HL-60/S4 treated with phorbol 12-myristate 13-acetate at 8.2 ng/mL for 4 days and 3 days (cell line): ENCODE results near the gene SGIP1.
"Not testable (repeated sequence)": the region's sequence is repeated elsewhere in the genome, so short reads cannot be mapped to it uniquely, and the experiment has no call there.

Experiments
- in situ Hi-C: fragments of 300-500 bp; cut with MboI; formaldehyde crosslinking; loops from 2 replicates; pipeline ENCODE4 v1.15.0; 2022; ENCODE audit warnings: low sequenced_read_pairs

SGIP1 gene

GRCh38 chr1:66795839-66796238, 261.9 kb downstream of the SGIP1 start:
- in situ Hi-C loops: not testable (repeated sequence)
